ENCODE measurements around the gene SNX10.
"Not testable (repeated sequence)": the region's sequence is repeated elsewhere in the genome, so short reads cannot be mapped to it uniquely, and the experiment has no call there.

SNX10 gene

GRCh38 chr7:26291699-26292538, at the start of gene SNX10:
Gene SNX10, plus strand, starts transcription at chr7:26291862. Its CDS starts 54,581 bp downstream, at chr7:26346443.
- peak; percentile 41 to 88 for DNase-seq

- DNase-seq = no peak
These were observed 46.5 kb upstream of the SNX10 start for GRCh38 chr7:26245150-26245549.

GRCh38 chr7:26250239-26250638, 41.4 kb upstream of the SNX10 start:
- no peak for DNase-seq

- not testable (repeated sequence) for DNase-seq
These were observed 29.8 kb upstream of the SNX10 start for GRCh38 chr7:26261866-26262265.

- DNase-seq = no peak
These were observed 26.6 kb upstream of the SNX10 start for GRCh38 chr7:26265065-26265464.

GRCh38 chr7:26265499-26266075, 26.1 kb upstream of the SNX10 start:
- no peak for DNase-seq

- DNase-seq = no peak
These were observed 24.0 kb upstream of the SNX10 start for GRCh38 chr7:26267601-26268166.

- no peak for DNase-seq
These were observed 16.4 kb upstream of the SNX10 start for GRCh38 chr7:26275213-26275612.

GRCh38 chr7:26278770-26279169, 12.9 kb upstream of the SNX10 start:
- peak in 1 of 2 experiments; percentile 33 for DNase-seq

- DNase-seq = no peak
These were observed 12.3 kb upstream of the SNX10 start for GRCh38 chr7:26279405-26279804.

- DNase-seq = no peak
These were observed 11.6 kb upstream of the SNX10 start for GRCh38 chr7:26280097-26280496.

GRCh38 chr7:26280723-26281122, 10.9 kb upstream of the SNX10 start:
- DNase-seq = no peak

- DNase-seq = no peak
These were observed 7.2 kb upstream of the SNX10 start for GRCh38 chr7:26284477-26284876.

- DNase-seq = peak in 1 of 2 experiments; percentile 51
These were observed 6.5 kb upstream of the SNX10 start for GRCh38 chr7:26284995-26285632.

GRCh38 chr7:26286157-26286556, 5.5 kb upstream of the SNX10 start:
- DNase-seq = no peak

GRCh38 chr7:26288126-26288525, 3.5 kb upstream of the SNX10 start:
- DNase-seq = not testable (repeated sequence)

GRCh38 chr7:26291251-26291650, 411 bp upstream of the SNX10 start:
- DNase-seq = no peak

GRCh38 chr7:26292768-26293560, 1.3 kb downstream of the SNX10 start:
- peak in 1 of 2 experiments; percentile 26 for DNase-seq

GRCh38 chr7:26293569-26294308, 2.1 kb downstream of the SNX10 start:
- DNase-seq = no peak

GRCh38 chr7:26295015-26295414, 3.4 kb downstream of the SNX10 start:
- no peak for DNase-seq

GRCh38 chr7:26295586-26295985, 3.9 kb downstream of the SNX10 start:
- no peak for DNase-seq

GRCh38 chr7:26298472-26299058, 6.9 kb downstream of the SNX10 start:
- no peak for DNase-seq

Measured in NCI-H526 (cell line).